ENCODE results near the gene HERC4. TPM values are rescaled to one million over a fixed set of nuclear protein-coding genes. Genes with fewer than 3 reads are reported as not detected.

HERC4 gene
- total and polyA plus RNA-seq, 2 donors (not counting 3 experiments of a cell fraction or from before 2014, with no cell fraction given): 10.6 to 73.7 TPM

DNA sequence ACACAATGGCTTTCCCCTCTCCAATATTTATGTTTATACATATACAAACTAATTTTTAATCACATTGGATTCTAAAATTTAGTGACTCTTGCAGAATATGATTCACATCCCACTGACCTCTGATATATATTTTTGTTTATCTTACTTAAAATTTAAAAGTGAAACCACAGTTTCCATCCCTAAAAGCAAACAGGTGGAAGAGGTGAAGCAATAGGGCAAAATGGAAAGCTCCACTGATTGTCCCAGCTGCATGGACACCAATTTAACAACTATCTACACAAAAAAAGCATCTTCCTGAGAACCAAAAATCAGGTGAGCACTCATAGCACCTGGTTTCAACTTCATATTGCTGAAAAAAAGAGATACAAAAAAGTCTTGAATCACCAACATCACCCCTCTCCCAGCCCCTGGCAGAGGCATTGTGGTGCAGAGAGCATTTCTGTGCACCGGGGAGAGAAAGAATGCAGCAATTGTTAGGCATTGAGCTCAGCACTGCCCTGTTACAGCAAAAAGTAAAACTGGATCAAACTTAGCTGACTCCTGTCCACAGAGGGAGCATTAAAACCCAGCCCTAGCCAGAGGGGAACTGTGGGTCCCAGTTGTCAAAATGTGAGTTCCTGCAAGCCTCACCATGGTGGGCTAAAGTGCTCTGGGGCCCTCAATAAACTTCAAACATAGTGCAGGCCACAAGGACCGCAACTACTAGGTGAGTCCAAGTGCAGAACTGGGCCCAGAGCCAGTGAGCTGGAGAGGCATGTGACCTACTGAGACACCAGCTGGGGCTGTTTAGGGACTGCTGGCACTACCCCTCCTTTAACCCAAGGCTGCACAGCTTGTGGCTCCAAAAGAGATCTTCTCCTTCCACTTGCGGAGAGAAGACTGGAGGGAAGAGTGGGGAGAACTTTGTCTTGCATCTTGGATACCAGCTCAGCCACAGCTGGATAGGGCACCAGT, 98.5 kb downstream of the HERC4 start:
- no peak overlapping the region for H3K9ac ChIP-seq (replicated peaks; ENCODE audit: extremely low read depth, insufficient read depth, low read length)
- no peak overlapping the region for H3K4me3 ChIP-seq (replicated peaks in 1 of 3; ENCODE audit: insufficient read depth in 1 of 3, low read depth in 1 of 3, low read length in 3 of 3)
- no peaks in the 10 kb centered on the region for H4K20me1 ChIP-seq (replicated peaks; ENCODE audit: control insufficient read depth, extremely low read depth, insufficient read depth, low read length)
- peaks cover 18% of the 10 kb centered on the region in 2 experiments for H3K36me3 ChIP-seq (ENCODE audit: control insufficient read depth in 2 of 2, extremely low read depth in 1 of 2, insufficient read depth in 2 of 2, low read length in 2 of 2)
- DNase-seq (ENCODE audit: low read depth, low spot score): no peak
- no peaks in the 10 kb centered on the region for H3K9me1 ChIP-seq (replicated peaks; ENCODE audit: control insufficient read depth, extremely low read depth, insufficient read depth, low read length)
- intact Hi-C loops (cut with micrococcal nuclease) (no loop called here), dilution Hi-C loops (cut with MboI; ENCODE audit: extremely low pct_ligation_motif_present, low sequenced_read_pairs) (no loop called here)
- H3K4me1 ChIP-seq (ENCODE audit: control insufficient read depth, extremely low read depth, insufficient read depth, low read length): no peaks in the 10 kb centered on the region
- FAIRE-seq: no peak
- H3K79me2 ChIP-seq (ENCODE audit: control insufficient read depth, insufficient read depth, low read length): no peaks in the 10 kb centered on the region
- no peaks in the 10 kb centered on the region for H3K27me3 ChIP-seq (ENCODE audit: control insufficient read depth in 2 of 2, insufficient read depth in 2 of 2, low read length in 2 of 2)
- H3K9me3 ChIP-seq (replicated peaks; ENCODE audit: control insufficient read depth, insufficient read depth, low read length): peaks cover 1% of the 10 kb centered on the region
- no peak overlapping the region for H2AFZ ChIP-seq (ENCODE audit: low read depth, low read length)
- ChIA-PET POLR2A (no interaction called here), CTCF (interaction anchor here (0.5 to 1.2 kb wide), 6 partner anchors 8 to 131 kb away, joined by 3 read pairs; no protein-coding TSS in a partner anchor)
- H3K4me2 ChIP-seq (ENCODE audit: insufficient read depth, low read length): no peak overlapping the region
- no TSS peak for BruUV-seq (replicated peaks)
- H3K27ac ChIP-seq (ENCODE audit: insufficient read depth, low read depth, low read length): no peak overlapping the region
- no peak for TF ChIP-seq MYC (IDR thresholded peaks at IDR 0.05; ENCODE audit: low read depth, low read length)
- TF ChIP-seq FOS (IDR thresholded peaks at IDR 0.05; ENCODE audit: borderline replicate concordance, insufficient read depth, low read length): no peak
- TF ChIP-seq POLR2A (IDR thresholded peaks at IDR 0.05; ENCODE audit: low read depth, low read length): no peak
- no peak for TF ChIP-seq JUN (IDR thresholded peaks at IDR 0.05; ENCODE audit: borderline replicate concordance, insufficient read depth, insufficient read length, low read depth)
- TF ChIP-seq, protein P1, sequence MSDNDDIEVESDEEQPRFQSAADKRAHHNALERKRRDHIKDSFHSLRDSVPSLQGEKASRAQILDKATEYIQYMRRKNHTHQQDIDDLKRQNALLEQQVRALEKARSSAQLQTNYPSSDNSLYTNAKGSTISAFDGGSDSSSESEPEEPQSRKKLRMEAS (IDR thresholded peaks at IDR 0.05; ENCODE audit: insufficient read depth, insufficient read length): no peak
- no peak for TF ChIP-seq GATA2 (IDR thresholded peaks at IDR 0.05; ENCODE audit: insufficient read depth, insufficient read length, low read depth, low read length)
- no peak for TF ChIP-seq EZH2 (IDR thresholded peaks at IDR 0.05; ENCODE audit: borderline replicate concordance, low read depth, low read length, severe bottlenecking)

Data from endothelial cell of umbilical vein (primary cell).